K562 (cell line): ENCODE results near the gene AASDH. TPM values are rescaled to one million over a fixed set of nuclear protein-coding genes. Genes with fewer than 3 reads are reported as not detected.

Experiments
- ATAC-seq: fragments of 200-7000 bp; cut with Tn5 transposase; 3 replicates; pipeline ENCODE4 v1.9.1; 2020; ENCODE audit warnings: moderate library complexity
- BruUV-seq: library from RNA; stranded (reverse); fragments of 400-500 nt; replicated peaks from 2 replicates; lab custom pipeline; 2021; lab: Mats Ljungman, UMichigan
- CTCF ChIA-PET: fragments of 300-600 bp; formaldehyde crosslinking; extraction: SDS; loops from one replicate; lab custom pipeline; 2021; ENCODE audit warnings: low intra/inter-chr PET ratio; lab: Yijun Ruan, JAX
- POLR2A ChIA-PET: fragments of 300-600, 350-650 bp; sonication (Branson Sonifier 250); formaldehyde crosslinking; extraction: SDS; loops from one replicate; lab custom pipeline; 2021; ENCODE audit warnings: antibody characterized with exemption, inconsistent platforms; lab: Yijun Ruan, JAX
- DNase-seq, 4 experiments: peaks; one replicate each; pipeline versions ENCODE4 v3.0.0 to v3.0.0-alpha.2; 2011 to 2018; ENCODE audit warnings: low spot score in 3 of 4, mixed read lengths in 3 of 4; ENCODE audit errors: extremely low read depth in 1 of 4
- FAIRE-seq: peaks from 2 replicates; lab custom pipeline; 2011; peaks lifted over from hg19 to GRCh38; lab: Jason Lieb, UNC
- H2AFZ ChIP-seq: 2 replicates; pipeline ENCODE4 v1.6.0; 2011; ENCODE audit warnings: low read depth, low read length, control low read depth, inconsistent platforms
- H3K27ac ChIP-seq: fragments of 200-600 bp; 3 replicates; pipeline ENCODE4 v1.8.0; 2011; ENCODE audit warnings: low read depth, mild to moderate bottlenecking, control low read depth, inconsistent platforms, low read length, moderate library complexity, mixed read lengths; ENCODE audit errors: extremely low read depth
- H3K27me3 ChIP-seq, 2 experiments: fragments of 300-600 bp in 1 of 2; 2 replicates in 1 of 2; 3 replicates in 1 of 2; pipeline versions ENCODE4 v1.6.0 to v1.8.0; 2011; ENCODE audit warnings: inconsistent platforms in 2 of 2, low read length in 2 of 2, mild to moderate bottlenecking in 1 of 2, mixed read lengths in 1 of 2, moderate library complexity in 1 of 2; ENCODE audit not compliant: control insufficient read depth in 2 of 2, insufficient read depth in 2 of 2
- H3K36me3 ChIP-seq: fragments of 300-600 bp; 3 replicates; pipeline ENCODE4 v1.8.0; 2011; ENCODE audit warnings: mild to moderate bottlenecking, low read length, inconsistent platforms; ENCODE audit not compliant: control insufficient read depth, insufficient read depth
- H3K4me1 ChIP-seq, 2 experiments: fragments of 200-600 bp in 1 of 2; replicated peaks in 1 of 2; 2 replicates in 1 of 2; 3 replicates in 1 of 2; pipeline versions ENCODE4 v1.5.1 to v1.8.0; 2011; ENCODE audit warnings: inconsistent platforms in 2 of 2, low read length in 2 of 2, mild to moderate bottlenecking in 1 of 2, mixed read lengths in 1 of 2, moderate library complexity in 1 of 2; ENCODE audit not compliant: control insufficient read depth in 2 of 2, insufficient read depth in 2 of 2
- H3K4me2 ChIP-seq: 2 replicates; pipeline ENCODE4 v1.6.1; 2011; ENCODE audit warnings: low read length, control low read depth, inconsistent platforms, mixed read lengths; ENCODE audit not compliant: insufficient read depth
- H3K4me3 ChIP-seq: fragments of 200-600 bp; sonication (generic), shearing (Covaris generic); 2 replicates; pipeline ENCODE4 v1.5.1; 2016; ENCODE audit warnings: control low read depth, inconsistent platforms
- H3K79me2 ChIP-seq: fragments of 200-600 bp; 3 replicates; pipeline ENCODE4 v1.8.0; 2011; ENCODE audit warnings: low read length, inconsistent platforms; ENCODE audit not compliant: control insufficient read depth, insufficient read depth
- H3K9ac ChIP-seq, 2 experiments: 2 replicates each; pipeline versions ENCODE4 v1.6.0 to v1.6.1; 2011; ENCODE audit warnings: low read depth in 2 of 2, low read length in 2 of 2, control low read depth in 1 of 2, inconsistent platforms in 1 of 2, mild to moderate bottlenecking in 1 of 2, mixed read lengths in 1 of 2; ENCODE audit not compliant: insufficient read depth in 1 of 2
- H3K9me1 ChIP-seq: one replicate; pipeline ENCODE4 v1.6.0; 2011; ENCODE audit warnings: inconsistent platforms, mild to moderate bottlenecking, low read length, moderate library complexity; ENCODE audit not compliant: control insufficient read depth, insufficient read depth
- H3K9me3 ChIP-seq: replicated peaks from 2 replicates; pipeline ENCODE4 v1.5.1; 2011; ENCODE audit warnings: low read depth, low read length, inconsistent platforms; ENCODE audit not compliant: control insufficient read depth, insufficient read depth
- H4K20me1 ChIP-seq: replicated peaks from 2 replicates; pipeline ENCODE4 v1.6.1; 2011; ENCODE audit warnings: low read length, inconsistent platforms, mixed read lengths; ENCODE audit not compliant: control insufficient read depth, insufficient read depth
- GABPB2 ChIP-seq: fragments of 250-450 bp; sonication (Bioruptor Pico); conservative IDR thresholded peaks from 2 replicates; pipeline ENCODE4 v1.5.1; 2021; ENCODE audit warnings: mild to moderate bottlenecking
- HDAC6 ChIP-seq: IDR thresholded peaks from 2 replicates; pipeline ENCODE4 v1.6.1; 2012; ENCODE audit warnings: low read depth, mild to moderate bottlenecking, control low read depth, inconsistent platforms, low read length, moderate library complexity
- PHF20 ChIP-seq: fragments of 450-650 bp; IDR thresholded peaks from 2 replicates; pipeline ENCODE4 v1.6.1; 2018; ENCODE audit not compliant: partially characterized antibody
- PTTG1 ChIP-seq: fragments of 450-650 bp; IDR thresholded peaks from 2 replicates; pipeline ENCODE4 v1.6.1; 2016; ENCODE audit warnings: low read depth, mild to moderate bottlenecking, missing genetic modification characterization, missing compliant biosample characterization
- RBM34 ChIP-seq: fragments of 200-400 bp; formaldehyde crosslinking; IDR thresholded peaks from 2 replicates; pipeline ENCODE4 v1.6.1; 2018; ENCODE audit warnings: low read length, borderline replicate concordance; ENCODE audit not compliant: insufficient read depth
- SNIP1 ChIP-seq: fragments of 450-650 bp; IDR thresholded peaks from 2 replicates; pipeline ENCODE4 v1.7.1; 2017; ENCODE audit warnings: low read depth, mild to moderate bottlenecking
- TAF7 ChIP-seq: fragments of 450-650 bp; IDR thresholded peaks from 2 replicates; pipeline ENCODE4 v1.6.1; 2016; ENCODE audit warnings: missing genetic modification characterization, missing compliant biosample characterization
- TEAD2 ChIP-seq: fragments of 450-650 bp; IDR thresholded peaks from 2 replicates; pipeline ENCODE4 v1.6.1; 2016; ENCODE audit warnings: missing genetic modification characterization, control low read depth, missing compliant biosample characterization
- ZKSCAN1 ChIP-seq: fragments of 150-350 bp; IDR thresholded peaks from 2 replicates; pipeline ENCODE4 v1.6.1; 2016; ENCODE audit warnings: low read depth, low read length
- ZNF239 ChIP-seq: fragments of 250-450 bp; sonication (Bioruptor Pico); IDR thresholded peaks from 2 replicates; pipeline ENCODE4 v1.4.0; 2020; ENCODE audit warnings: mild to moderate bottlenecking
- ZNF277 ChIP-seq: fragments of 250-450 bp; sonication (Bioruptor Pico); IDR thresholded peaks from 2 replicates; pipeline ENCODE4 v1.8.0; 2022; ENCODE audit warnings: inconsistent platforms, mild to moderate bottlenecking, moderate library complexity, borderline replicate concordance
- ZNF316 ChIP-seq: fragments of 450-650 bp; IDR thresholded peaks from 2 replicates; pipeline ENCODE4 v1.6.1; 2016
- ZNF431 ChIP-seq: sonication (generic); formaldehyde crosslinking; IDR thresholded peaks from 2 replicates; pipeline ENCODE4 v1.8.0; 2022; ENCODE audit warnings: mild to moderate bottlenecking, missing genetic modification reagents
- in situ Hi-C: fragments of 300-500 bp; cut with MboI; formaldehyde crosslinking; loops from 4 replicates; pipeline ENCODE4 v1.15.0; 2018; ENCODE audit warnings: inconsistent platforms, mixed read lengths
- intact Hi-C: fragments of 100-400 bp; cut with micrococcal nuclease; formaldehyde crosslinking; loops from 2 replicates; pipeline ENCODE4 v1.14.2; 2022
- polyA plus RNA-seq, 8 experiments: library from polyadenylated mRNA; depleted of rRNA in 4 of 8; stranded (reverse) in 5 of 8; unstranded in 3 of 8; fragments of >200 nt; fragmentation: Nextera tagmentation in 2 of 8; fragmentation: Illumina TruSeq in 1 of 8; extraction: Ambion mirVana in 2 of 8; extraction: Trizol in 1 of 8; gene quantifications; 2 replicates each; pipeline versions ENCODE4 v1.2.1 to v1.2.3, GENCODE V29; 2011 to 2014; ENCODE audit warnings: inconsistent platforms in 1 of 8, missing spikeins in 1 of 8
- total RNA-seq, 7 experiments: library from RNA; depleted of rRNA in 6 of 7; stranded (reverse); fragments of >200 nt in 6 of 7; fragmentation: Illumina TruSeq in 2 of 7; extraction: Trizol in 2 of 7; gene quantifications; 2 replicates each; pipeline versions ENCODE4 v1.2.1 to v1.2.3, GENCODE V29; 2011 to 2021; ENCODE audit warnings: low replicate concordance in 1 of 7
- TF ChIP-seq, protein P1 (sequence below): fragments of 150-350 bp; IDR thresholded peaks from 2 replicates; pipeline ENCODE4 v1.6.1; 2014; ENCODE audit warnings: low read depth, mild to moderate bottlenecking, low read length, borderline replicate concordance

AASDH gene
- total and polyA plus RNA-seq, 9 of the 15 experiments (the other 6 are each of a cell fraction or from before 2014, with no cell fraction given) = 8.6 to 29.7 (median 13.7) TPM

DNA sequence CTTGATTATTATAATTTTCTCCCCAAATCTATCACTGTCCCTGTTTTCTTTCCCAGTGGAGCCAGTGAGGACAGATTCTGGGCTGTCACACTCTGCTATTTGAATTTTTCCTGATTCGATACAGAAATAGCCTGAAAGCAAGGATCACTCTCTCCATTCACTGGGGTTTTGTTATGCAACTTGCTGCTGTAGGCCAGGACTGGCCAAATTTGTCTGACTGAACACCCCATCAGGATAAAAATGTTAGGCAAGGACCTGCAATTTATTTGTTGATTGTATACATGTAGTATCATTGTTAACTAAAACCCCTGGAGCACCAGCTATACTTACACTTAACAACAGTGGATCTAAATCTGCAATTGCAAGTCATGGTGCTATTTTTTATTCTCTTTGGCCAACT, 68.7 kb downstream of the AASDH start (continued):
- no peak for TF ChIP-seq HDAC6
- TF ChIP-seq, protein P1, sequence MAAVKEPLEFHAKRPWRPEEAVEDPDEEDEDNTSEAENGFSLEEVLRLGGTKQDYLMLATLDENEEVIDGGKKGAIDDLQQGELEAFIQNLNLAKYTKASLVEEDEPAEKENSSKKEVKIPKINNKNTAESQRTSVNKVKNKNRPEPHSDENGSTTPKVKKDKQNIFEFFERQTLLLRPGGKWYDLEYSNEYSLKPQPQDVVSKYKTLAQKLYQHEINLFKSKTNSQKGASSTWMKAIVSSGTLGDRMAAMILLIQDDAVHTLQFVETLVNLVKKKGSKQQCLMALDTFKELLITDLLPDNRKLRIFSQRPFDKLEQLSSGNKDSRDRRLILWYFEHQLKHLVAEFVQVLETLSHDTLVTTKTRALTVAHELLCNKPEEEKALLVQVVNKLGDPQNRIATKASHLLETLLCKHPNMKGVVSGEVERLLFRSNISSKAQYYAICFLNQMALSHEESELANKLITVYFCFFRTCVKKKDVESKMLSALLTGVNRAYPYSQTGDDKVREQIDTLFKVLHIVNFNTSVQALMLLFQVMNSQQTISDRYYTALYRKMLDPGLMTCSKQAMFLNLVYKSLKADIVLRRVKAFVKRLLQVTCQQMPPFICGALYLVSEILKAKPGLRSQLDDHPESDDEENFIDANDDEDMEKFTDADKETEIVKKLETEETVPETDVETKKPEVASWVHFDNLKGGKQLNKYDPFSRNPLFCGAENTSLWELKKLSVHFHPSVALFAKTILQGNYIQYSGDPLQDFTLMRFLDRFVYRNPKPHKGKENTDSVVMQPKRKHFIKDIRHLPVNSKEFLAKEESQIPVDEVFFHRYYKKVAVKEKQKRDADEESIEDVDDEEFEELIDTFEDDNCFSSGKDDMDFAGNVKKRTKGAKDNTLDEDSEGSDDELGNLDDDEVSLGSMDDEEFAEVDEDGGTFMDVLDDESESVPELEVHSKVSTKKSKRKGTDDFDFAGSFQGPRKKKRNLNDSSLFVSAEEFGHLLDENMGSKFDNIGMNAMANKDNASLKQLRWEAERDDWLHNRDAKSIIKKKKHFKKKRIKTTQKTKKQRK = no peak
- TF ChIP-seq, all 486 proteins: peak for 0

DNA sequence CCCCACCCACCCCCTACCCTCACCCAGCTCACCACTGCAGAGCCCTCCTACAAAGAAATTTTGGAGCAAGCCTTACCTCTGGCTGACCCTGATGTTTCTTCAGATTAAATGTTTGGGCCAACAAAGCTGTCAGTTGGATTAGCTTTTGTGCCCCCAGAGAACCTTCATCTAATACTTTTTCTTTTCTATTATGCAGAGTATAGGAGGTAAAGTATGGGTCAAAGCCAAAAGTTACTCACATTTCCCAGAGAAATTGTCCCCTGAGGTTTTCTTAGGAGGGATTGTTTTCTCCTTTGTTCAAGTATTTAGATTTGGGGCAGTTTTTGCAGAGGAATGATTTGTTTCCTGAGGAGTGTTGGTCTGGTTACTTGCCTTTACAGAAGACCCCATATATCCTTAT, 69.5 kb downstream of the AASDH start:
- BruUV-seq = no TSS peak
- ATAC-seq (no peak), FAIRE-seq (no peak), DNase-seq (no peak)
- Histone ChIP-seq H3K4me2 (no peak overlapping the region), H3K9me1 (no peaks in the 10 kb centered on the region), H3K4me3 (no peak overlapping the region), H3K27ac (no peak overlapping the region), H3K9ac (no peak overlapping the region), H3K79me2 (no peaks in the 10 kb centered on the region), H3K9me3 (no peaks in the 10 kb centered on the region), H4K20me1 (peaks cover 13% of the 10 kb centered on the region; the same call in 1 of the 2 replicates), H3K27me3 (peaks cover 56 to 57% of the 10 kb centered on the region in 2 experiments), H2AFZ (no peak overlapping the region), H3K4me1 (peaks cover 0 to 23% of the 10 kb centered on the region in 2 experiments; a peak in 2 of 5 replicates), H3K36me3 (no peaks in the 10 kb centered on the region)
- CTCF ChIA-PET = no interaction called here
- no peak for TF ChIP-seq ZNF239 (CRISPR knock-in tag)
- no peak for TF ChIP-seq ZNF316
- no peak for TF ChIP-seq RBM34
- TF ChIP-seq TEAD2 (tag) = no peak
- no peak for TF ChIP-seq ZKSCAN1
- TF ChIP-seq ZNF277 (CRISPR knock-in tag) = no peak
- TF ChIP-seq ZNF431 (CRISPR knock-in tag) = no peak
- no peak for TF ChIP-seq PHF20
- no peak for TF ChIP-seq GABPB2
- TF ChIP-seq TAF7 (tag) = no peak
- no peak for TF ChIP-seq PTTG1
- TF ChIP-seq SNIP1 = no peak
- in situ Hi-C loops = no loop called here
- intact Hi-C loops = loop anchor here (10.0 kb wide), 1 partner anchor 227 kb away; no protein-coding TSS in a partner anchor
- POLR2A ChIA-PET = no interaction called here
